HG03060 (cell line): ENCODE measurements around the gene TCF23.
"Not testable (repeated sequence)": the region's sequence is repeated elsewhere in the genome, so short reads cannot be mapped to it uniquely, and the experiment has no call there.

Experiments
- ATAC-seq: cut with Tn5 transposase; IDR thresholded peaks from one replicate; pipeline ENCODE4 v1.9.1; 2021; ENCODE audit warnings: low read depth, moderate number of reproducible peaks; ENCODE audit not compliant: unreplicated experiment

Gene TCF23

GRCh38 chr2:27152102-27152795 is 3.4 kb downstream of the TCF23 start:
- ATAC-seq = no peak

- no peak for ATAC-seq
Measured at GRCh38 chr2:27152796-27153464, 4.1 kb downstream of the TCF23 start.

GRCh38 chr2:27154488-27154887 is 5.7 kb downstream of the TCF23 start:
- no peak for ATAC-seq

GRCh38 chr2:27155069-27155520 is 6.3 kb downstream of the TCF23 start:
- no peak for ATAC-seq

GRCh38 chr2:27158468-27158867 is 9.7 kb downstream of the TCF23 start:
- no peak for ATAC-seq

- no peak for ATAC-seq
Measured at GRCh38 chr2:27159271-27159670, 10.5 kb downstream of the TCF23 start.

GRCh38 chr2:27160191-27160590 is 11.4 kb downstream of the TCF23 start:
- ATAC-seq = no peak

GRCh38 chr2:27162151-27163121 is 13.6 kb downstream of the TCF23 start:
- no peak for ATAC-seq

GRCh38 chr2:27164960-27165763 is 16.4 kb downstream of the TCF23 start:
- no peak for ATAC-seq

GRCh38 chr2:27170581-27171337 is 22.0 kb downstream of the TCF23 start:
- ATAC-seq = no peak

- ATAC-seq = no peak
Measured at GRCh38 chr2:27171351-27171848, 22.6 kb downstream of the TCF23 start.

- no peak for ATAC-seq
Measured at GRCh38 chr2:27174638-27175037, 25.8 kb downstream of the TCF23 start.

GRCh38 chr2:27175330-27175729 is 26.5 kb downstream of the TCF23 start:
- no peak for ATAC-seq

GRCh38 chr2:27175781-27176180 is 27.0 kb downstream of the TCF23 start:
- not testable (repeated sequence) for ATAC-seq

- ATAC-seq = no peak
Measured at GRCh38 chr2:27177441-27178351, 28.9 kb downstream of the TCF23 start.

- no peak for ATAC-seq
Measured at GRCh38 chr2:27178469-27178868, 29.7 kb downstream of the TCF23 start.

GRCh38 chr2:27179344-27180000 is 30.7 kb downstream of the TCF23 start:
- no peak for ATAC-seq

GRCh38 chr2:27182346-27182745 is 33.5 kb downstream of the TCF23 start:
- ATAC-seq = no peak
